ENCODE data around the gene MYZAP.

DNA sequence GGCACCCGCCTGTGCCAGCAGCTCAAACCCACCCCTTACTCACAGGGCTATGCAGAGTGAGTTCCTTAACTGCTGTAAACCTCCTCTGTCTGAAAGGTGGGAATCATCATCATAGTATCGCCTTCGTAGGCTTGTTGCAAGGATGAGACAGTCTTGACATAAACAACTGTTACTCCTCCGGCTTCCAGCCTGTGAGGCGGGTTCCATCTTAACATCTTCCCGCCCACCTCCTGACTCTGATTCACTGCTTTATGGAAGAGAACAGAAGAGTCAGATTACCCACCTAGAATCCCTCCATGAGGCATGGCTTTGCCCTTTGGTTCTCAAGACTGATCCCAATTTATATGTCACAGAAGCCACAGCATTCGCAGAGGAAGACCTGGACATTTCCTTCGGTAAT, 136.7 kb downstream of the MYZAP start:
- no peak for TF ChIP-seq SPI1 (IDR thresholded peaks at IDR 0.05; ENCODE audit: low read depth, low read length)
- no peak for TF ChIP-seq POLR2A (IDR thresholded peaks at IDR 0.05; ENCODE audit: low read depth, low read length)
- TF ChIP-seq PAX5 (IDR thresholded peaks at IDR 0.05; ENCODE audit: insufficient read depth, low read length, severe bottlenecking): no peak
- TF ChIP-seq POLR2AphosphoS5 (IDR thresholded peaks at IDR 0.05; ENCODE audit: low read depth, low read length): no peak

All from GM12891 (cell line).